Ascending aorta (tissue), 2 donors: ENCODE results near the gene SEMA5B. TPM values are rescaled to one million over a fixed set of nuclear protein-coding genes. Genes with fewer than 3 reads are reported as not detected.

ENCODE experiments used
- DNase-seq, 2 donors: peaks; one replicate each; pipeline ENCODE4 v3.0.0-alpha.2; 2019; ENCODE audit warnings: low spot score in 2 of 2
- H3K27ac ChIP-seq, 2 donors: fragments of 200-600 bp; sonication (generic); one replicate each; pipeline ENCODE4 v1.5.1; 2016 to 2017; ENCODE audit warnings: mild to moderate bottlenecking in 1 of 2
- H3K27me3 ChIP-seq: fragments of 200-600 bp; sonication (generic); one replicate; pipeline ENCODE4 v1.5.1; 2017
- H3K36me3 ChIP-seq, 2 donors: fragments of 200-600 bp; sonication (generic); one replicate each; pipeline ENCODE4 v1.5.1; 2016
- H3K4me1 ChIP-seq, 2 donors: fragments of 200-600 bp; sonication (generic); one replicate each; pipeline ENCODE4 v1.5.1; 2016 to 2017; ENCODE audit warnings: mild to moderate bottlenecking in 1 of 2
- H3K4me3 ChIP-seq, 2 donors: fragments of 200-600 bp; sonication (generic); one replicate each; pipeline ENCODE4 v1.5.1; 2016 to 2017; ENCODE audit warnings: mild to moderate bottlenecking in 1 of 2
- H3K9me3 ChIP-seq, 2 donors: fragments of 200-600 bp; sonication (generic); one replicate each; pipeline ENCODE4 v1.5.1; 2016
- CTCF ChIP-seq, 3 experiments: fragments of 200-600 bp in 2 of 3; fragments of 450-650 bp in 1 of 3; sonication (generic) in 2 of 3; IDR thresholded peaks; one replicate each; pipeline ENCODE4 v1.5.1; 2016 to 2019; ENCODE audit warnings: antibody characterized with exemption in 3 of 3, mild to moderate bottlenecking in 1 of 3, moderate library complexity in 1 of 3
- intact Hi-C: fragments of 100-400 bp; cut with DNase I; formaldehyde crosslinking; loops from one replicate; pipeline ENCODE4 v1.15.1; 2023
- total RNA-seq: library from RNA; depleted of rRNA; stranded (reverse); fragments of >200 nt; gene quantifications from one replicate; pipeline ENCODE4 v1.1.0, GENCODE V29; 2016

Gene SEMA5B
- total RNA-seq, 1 donor from 2014 or later: 0.85 TPM

- Histone ChIP-seq H3K4me3 (no peak overlapping the region), H3K27me3 (no peaks in the 10 kb centered on the region), H3K9me3 (no peaks in the 10 kb centered on the region), H3K27ac (no peak overlapping the region), H3K36me3 (no peaks in the 10 kb centered on the region), H3K4me1 (peaks cover 5 to 20% of the 10 kb centered on the region in 2 donors)
- intact Hi-C loops: no loop called here
- DNase-seq: no peak
- no peak for TF ChIP-seq CTCF (IDR thresholded peaks at IDR 0.05)
Observed at GRCh38 chr3:122967765-122968164, 59.8 kb downstream of the SEMA5B start.

DNA sequence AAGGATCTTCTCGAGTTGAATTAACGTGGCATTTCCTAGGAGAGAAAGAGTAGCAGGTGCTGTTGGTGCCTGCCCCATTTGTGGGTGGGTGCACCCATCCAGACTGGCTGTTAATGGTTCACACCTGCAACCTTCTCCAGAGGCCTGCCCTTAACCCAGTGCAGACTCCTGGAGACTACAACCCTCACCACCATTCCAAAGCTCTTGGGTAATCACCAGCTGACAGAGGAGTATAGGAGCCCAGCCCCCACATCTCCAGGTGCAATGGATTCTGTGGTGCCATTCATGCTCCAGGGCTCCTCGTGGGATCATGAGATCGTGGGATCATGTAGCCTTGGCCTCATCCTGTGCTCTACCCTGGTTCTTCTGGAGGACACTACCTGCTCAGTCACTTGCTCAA lies 60.2 kb downstream of the SEMA5B start:
- H3K9me3 ChIP-seq: no peaks in the 10 kb centered on the region
- H3K4me1 ChIP-seq: peaks cover 5 to 20% of the 10 kb centered on the region in 2 donors
- no peak for DNase-seq
- H3K27me3 ChIP-seq: no peaks in the 10 kb centered on the region
- H3K27ac ChIP-seq: no peak overlapping the region
- intact Hi-C loops: no loop called here
- H3K36me3 ChIP-seq: no peaks in the 10 kb centered on the region
- TF ChIP-seq CTCF (IDR thresholded peaks at IDR 0.05): no peak
- H3K4me3 ChIP-seq: no peak overlapping the region

DNA sequence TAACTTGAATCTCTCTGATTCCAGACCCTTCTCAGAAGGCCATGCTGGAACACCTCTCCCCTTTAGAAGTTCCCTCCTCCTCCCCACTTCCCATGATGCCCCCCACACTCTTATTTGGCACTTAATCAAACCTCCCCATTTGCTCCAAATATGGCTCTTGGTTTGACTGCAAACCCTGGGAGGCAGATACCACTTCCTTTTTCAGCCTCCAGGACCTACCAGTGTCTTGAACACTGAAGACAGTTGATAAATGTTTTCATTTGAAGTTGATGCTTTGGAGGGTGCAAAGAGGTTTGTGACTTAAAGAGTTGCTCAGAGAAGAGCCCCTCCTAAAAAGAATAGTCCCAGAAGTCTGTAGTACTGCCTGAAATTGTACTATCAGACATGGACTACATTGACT lies 61.5 kb downstream of the SEMA5B start:
- intact Hi-C loops: no loop called here
- TF ChIP-seq CTCF (IDR thresholded peaks at IDR 0.05): no peak
- no peak for DNase-seq
- no peak overlapping the region for H3K27ac ChIP-seq
- H3K4me1 ChIP-seq: peaks cover 5 to 20% of the 10 kb centered on the region in 2 donors
- H3K9me3 ChIP-seq: no peaks in the 10 kb centered on the region
- no peaks in the 10 kb centered on the region for H3K36me3 ChIP-seq
- no peaks in the 10 kb centered on the region for H3K27me3 ChIP-seq
- no peak overlapping the region for H3K4me3 ChIP-seq

GRCh38 chr3:122964811-122965210 lies 62.8 kb downstream of the SEMA5B start:
- H3K36me3 ChIP-seq: no peaks in the 10 kb centered on the region
- DNase-seq: no peak
- no peaks in the 10 kb centered on the region for H3K9me3 ChIP-seq
- H3K27ac ChIP-seq: no peak overlapping the region
- H3K4me1 ChIP-seq: peaks cover 0 to 9% of the 10 kb centered on the region in 2 donors
- no peaks in the 10 kb centered on the region for H3K27me3 ChIP-seq
- intact Hi-C loops: no loop called here
- no peak overlapping the region for H3K4me3 ChIP-seq
- TF ChIP-seq CTCF (IDR thresholded peaks at IDR 0.05): no peak

GRCh38 chr3:122962149-122962548 lies 65.4 kb downstream of the SEMA5B start:
- Histone ChIP-seq H3K9me3 (no peaks in the 10 kb centered on the region), H3K4me1 (peaks cover 10 to 17% of the 10 kb centered on the region in 2 donors), H3K27me3 (no peaks in the 10 kb centered on the region), H3K27ac (no peak overlapping the region), H3K4me3 (no peak overlapping the region), H3K36me3 (no peaks in the 10 kb centered on the region)
- intact Hi-C loops: no loop called here
- TF ChIP-seq CTCF (IDR thresholded peaks at IDR 0.05): no peak
- DNase-seq: peak in 1 of 2 donors; percentile 79

DNA sequence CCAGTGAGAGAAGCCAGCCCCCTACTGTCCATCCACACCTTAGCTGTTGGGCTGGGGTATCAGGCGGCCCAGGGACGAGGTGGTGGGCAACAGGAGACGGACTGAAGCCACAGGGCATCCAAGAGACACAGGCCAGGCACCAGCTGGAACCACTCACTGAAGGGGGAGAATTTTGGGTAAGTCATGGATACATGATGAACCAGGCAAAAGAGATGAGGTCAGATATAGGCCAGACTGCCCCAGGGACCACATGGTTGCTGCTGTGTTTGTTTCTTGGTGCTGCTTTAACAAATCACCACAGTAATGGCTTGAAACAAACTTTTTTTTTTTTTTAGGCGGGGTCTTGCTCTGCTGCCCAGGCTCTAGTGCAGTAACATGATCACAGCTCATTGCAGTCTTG lies 66.4 kb downstream of the SEMA5B start:
- H3K36me3 ChIP-seq: no peaks in the 10 kb centered on the region
- intact Hi-C loops: no loop called here

More for the DNA sequence above, 66.4 kb downstream of the SEMA5B start:
- no peak for DNase-seq
- no peak for TF ChIP-seq CTCF (IDR thresholded peaks at IDR 0.05)
- no peaks in the 10 kb centered on the region for H3K27me3 ChIP-seq
- H3K4me3 ChIP-seq: no peak overlapping the region
- H3K9me3 ChIP-seq: no peaks in the 10 kb centered on the region
- peaks cover 20 to 27% of the 10 kb centered on the region in 2 donors for H3K4me1 ChIP-seq
- H3K27ac ChIP-seq: no peak overlapping the region
